Activated CD8-positive, alpha-beta memory T cell treated with anti-CD3 and anti-CD28 coated beads for 48 hours (primary cell): ENCODE results near the gene UBA52.
"Not testable (repeated sequence)": the region's sequence is repeated elsewhere in the genome, so short reads cannot be mapped to it uniquely, and the experiment has no call there.

ENCODE experiments used
- DNase-seq, 3 experiments: peaks; one replicate each; pipeline ENCODE4 v3.0.0-alpha.2; 2020; ENCODE audit warnings: low read depth in 2 of 3, low spot score in 2 of 3

The UBA52 gene

DNA sequence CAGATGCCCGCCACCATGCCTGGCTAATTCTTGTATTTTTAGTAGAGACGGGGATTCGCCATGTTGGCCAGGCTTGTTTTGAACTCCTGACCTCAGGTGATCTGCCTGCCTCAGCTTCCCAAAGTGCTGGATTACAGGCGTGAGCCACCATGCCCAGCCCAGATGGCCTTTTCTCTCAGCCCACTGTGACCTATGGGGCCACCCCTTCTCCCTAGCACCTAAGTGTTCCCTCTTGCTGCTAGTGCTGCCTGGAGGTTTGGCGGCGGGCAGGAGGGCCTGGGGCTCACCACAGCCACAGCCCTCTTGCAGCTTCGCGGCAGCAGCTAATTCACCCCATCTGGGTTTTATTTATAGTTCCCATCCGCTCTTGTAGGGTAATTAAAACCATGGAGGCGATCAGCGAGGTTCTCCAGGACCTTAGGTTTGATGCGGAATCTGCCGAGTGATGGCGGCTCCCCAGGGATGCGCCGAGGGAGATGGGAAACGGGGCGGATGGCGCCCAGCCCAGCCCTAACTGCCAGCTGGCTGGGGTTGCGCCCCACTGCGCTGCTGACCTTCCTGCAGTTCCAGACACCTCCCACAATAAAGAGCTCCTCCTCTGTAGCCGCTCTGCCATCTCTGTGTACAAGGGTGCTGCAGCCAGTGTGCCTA, 20.2 kb downstream of the UBA52 start:
- no peak for DNase-seq

DNA sequence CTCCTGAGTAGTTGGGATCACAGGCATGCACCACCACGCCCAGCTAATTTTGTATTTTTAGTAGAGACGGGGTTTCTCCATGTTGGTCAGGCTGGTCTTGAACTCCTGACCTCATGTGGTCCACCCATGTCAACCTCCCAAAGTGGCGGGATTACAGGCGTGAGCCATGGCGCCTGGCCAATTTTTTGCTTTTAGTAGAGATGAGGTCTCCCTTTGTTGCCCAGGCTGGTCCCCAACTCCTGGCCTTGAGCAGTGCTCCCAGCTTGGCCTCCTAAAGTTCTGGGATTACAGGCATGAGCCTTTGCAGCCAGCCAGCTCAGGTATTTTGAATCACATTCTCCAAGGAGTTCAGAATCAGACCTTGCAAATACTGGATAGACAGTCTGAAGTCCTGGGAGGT, 21.1 kb downstream of the UBA52 start:
- DNase-seq = not testable (repeated sequence)

DNA sequence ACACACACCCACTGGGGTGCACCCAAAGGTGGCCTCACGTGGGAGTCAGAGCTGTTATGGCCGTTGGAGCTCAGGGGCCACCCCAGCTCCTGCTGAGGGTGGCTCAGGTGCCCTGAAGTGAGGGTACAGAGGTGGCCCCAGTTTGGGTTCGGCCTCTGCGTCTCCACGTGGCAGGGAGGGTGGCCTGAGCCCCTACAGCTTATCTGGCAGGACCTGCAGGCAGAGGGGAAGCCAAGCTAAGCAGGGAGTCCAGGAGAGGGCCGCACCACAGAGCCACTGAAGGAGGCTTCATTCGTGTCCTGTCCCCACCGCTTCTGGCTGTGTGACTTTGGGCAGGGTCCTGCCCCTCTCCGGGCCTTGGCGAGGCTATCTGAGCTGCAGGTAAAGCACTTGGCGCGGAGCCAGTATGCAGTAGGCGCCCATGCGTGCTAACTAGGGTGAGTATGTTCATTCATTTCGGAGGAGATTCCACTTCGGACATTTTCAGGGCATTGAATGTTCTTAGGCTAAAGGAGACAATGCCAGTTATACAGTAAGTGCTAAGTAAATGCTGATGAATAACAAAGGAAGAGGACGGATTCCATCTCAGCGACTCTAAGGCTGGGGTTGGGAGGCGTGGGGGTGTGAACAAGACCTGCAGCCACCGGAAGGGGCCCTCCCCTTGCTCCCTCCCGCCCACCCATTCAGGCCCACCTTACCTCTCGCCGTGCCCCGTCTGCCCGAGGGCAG, 21.9 kb downstream of the UBA52 start:
- no peak for DNase-seq

DNA sequence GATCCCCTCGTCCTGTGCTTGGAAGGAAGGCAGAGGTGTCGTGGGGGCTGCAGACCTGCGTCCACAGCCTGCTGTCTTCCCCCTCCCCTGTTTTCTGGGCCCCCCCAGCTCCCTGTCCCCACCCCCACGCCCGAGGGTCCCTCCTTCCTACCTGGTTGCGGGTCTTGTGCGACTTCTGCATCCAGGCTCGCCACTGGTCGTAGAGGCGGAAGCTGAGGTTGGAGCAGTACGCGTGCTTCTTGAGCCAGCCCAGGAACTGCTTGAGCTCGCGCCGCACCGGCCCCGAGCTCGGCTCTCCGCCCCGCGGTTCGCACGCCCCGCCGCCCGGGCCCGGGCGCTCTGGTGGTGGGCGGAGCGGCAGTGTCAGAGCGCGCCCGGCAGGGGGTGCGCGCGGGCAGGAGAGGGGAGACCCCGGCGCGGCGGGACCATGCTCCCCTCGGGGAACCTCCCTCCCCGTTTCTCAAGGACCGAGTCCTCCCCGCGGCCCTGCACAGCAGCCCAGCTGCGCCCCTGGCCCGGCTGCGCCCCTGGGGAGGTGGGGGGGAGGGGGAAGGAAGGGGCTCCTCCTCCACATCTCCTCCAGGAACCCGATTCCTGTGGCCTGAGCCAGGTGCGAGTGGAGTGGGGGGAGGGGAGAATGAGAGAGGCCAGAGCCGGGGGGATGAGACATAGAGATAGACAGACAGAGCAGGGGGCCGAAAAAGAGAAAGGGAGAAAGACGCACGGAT, 22.6 kb downstream of the UBA52 start:
- DNase-seq = peak; percentile 52 to 74 (median 55)

DNA sequence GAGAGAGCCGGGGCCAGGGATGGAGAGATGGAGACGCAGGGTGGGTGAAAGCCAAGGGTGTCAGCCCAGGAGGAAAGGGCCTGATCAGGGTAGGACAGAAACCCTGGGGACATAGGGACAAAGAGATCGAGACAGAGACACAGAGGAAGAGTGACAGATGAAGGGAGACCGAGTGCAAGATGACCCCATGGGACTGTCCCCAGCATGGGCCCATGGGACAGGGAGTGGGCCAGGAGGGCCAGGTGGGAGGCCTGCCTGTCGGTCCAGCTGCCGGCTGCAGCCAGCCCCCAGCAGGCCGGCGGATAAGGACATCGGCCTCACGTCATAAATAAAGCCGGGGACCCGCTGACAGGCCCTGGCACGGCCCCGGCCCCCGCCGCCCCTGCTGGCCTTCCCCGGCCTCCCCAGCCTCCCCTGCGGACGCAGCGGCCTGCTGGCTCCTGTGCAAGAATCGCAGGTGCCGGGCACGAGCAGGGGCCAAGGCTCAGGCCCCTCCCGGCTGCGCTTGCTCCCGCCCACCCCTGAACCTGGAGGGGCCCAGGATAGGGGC, 23.2 kb downstream of the UBA52 start:
- DNase-seq = no peak

DNA sequence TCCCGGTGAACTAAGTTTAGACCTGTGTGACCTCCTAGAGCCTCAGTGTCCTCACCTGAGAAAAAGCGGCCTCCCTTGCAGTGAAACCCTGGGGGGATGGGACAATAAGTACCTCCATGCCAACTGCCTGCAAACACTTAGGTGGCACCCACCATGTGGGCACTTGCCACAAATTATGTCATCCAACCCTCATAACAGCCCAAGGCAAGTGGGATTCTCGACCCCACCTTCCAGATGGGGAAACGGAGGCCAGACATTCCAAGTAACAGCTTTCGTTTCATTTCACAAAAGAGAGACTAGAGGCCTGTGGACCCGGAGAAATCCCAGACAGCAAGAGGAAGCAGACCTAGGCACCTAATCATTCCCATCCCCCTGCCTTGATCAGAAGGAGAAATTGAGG, 23.8 kb downstream of the UBA52 start:
- DNase-seq = no peak

DNA sequence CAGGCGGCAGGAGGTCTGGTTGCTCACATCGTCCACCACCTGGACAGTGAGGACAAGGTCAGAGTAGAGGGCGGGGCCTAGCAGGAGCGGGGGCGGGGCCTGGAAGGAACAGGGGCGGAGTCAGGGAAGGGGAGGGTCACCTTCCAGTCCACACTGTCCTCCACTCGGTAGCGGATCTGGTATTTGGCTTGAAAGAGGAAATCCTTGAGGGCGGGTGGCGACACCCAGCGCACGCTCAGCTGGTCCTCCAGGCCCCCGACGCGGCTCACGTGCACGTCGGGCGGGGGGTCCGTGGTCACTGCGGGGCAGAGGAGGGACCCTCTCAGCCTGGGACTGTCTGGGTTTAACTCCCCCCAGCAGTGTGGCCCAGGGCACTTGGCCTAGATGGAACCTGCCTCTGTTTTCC, 25.1 kb downstream of the UBA52 start:
- no peak for DNase-seq

DNA sequence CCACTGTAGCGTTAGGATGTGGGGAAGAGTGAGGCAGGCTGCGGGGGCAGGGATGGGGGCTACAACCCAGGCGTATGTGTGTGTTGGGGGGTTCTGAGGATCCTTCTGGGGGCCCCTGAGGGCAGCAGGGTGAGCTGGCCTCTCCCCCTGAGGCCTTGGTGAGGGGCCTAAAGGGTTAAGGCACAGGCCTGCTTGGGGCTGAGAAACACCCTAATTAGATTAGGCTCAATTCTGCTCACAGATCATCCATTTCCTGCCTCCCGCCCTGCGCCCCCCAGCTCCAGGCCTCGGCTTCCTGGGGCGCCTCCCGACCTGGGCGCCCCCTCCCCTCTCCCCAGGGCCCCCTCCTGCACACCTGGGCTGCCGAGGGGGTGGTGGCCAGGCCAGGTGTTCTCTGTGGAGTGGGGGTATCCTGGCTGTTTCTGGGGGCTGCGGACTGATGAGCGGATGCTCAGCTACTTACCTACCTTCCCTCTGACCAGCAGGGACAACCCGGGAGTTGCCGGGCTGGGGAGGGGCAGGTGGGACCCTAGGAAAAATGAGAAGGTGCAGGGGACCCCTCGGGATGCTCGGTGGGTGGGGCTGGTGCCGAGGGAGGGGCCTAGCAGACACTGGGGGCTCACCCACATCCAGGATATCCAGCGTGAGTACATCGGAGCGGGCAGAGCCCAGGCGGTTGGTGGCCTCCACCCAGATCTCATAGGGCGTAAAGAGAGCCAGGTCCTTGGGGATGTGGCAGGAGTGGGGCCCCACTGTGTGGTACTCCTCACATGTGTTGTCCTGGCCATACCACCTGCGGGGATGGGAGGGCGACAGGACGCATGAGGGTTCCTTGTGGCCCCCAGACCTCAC, 26.4 kb downstream of the UBA52 start:
- DNase-seq = no peak

DNA sequence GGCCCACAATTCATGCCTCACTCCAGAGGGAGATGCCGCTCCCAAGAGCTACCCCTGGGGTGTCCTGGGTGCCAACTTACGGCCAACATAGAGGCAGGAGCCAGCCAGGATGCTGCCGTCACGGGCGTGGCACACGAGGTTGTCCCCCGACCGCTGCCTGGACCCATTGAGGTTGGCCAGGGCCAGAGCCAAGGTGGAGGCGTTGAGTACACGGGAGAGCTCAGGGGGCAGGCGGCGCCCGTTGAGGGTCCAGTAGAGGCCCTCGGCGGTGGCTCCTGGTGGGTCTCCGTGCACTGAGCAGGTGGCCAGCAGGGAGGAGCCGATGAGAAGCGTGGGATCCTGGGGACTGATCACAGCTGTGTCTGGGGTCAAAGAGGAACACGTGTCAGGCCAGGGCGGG, 27.8 kb downstream of the UBA52 start:
- no peak for DNase-seq

DNA sequence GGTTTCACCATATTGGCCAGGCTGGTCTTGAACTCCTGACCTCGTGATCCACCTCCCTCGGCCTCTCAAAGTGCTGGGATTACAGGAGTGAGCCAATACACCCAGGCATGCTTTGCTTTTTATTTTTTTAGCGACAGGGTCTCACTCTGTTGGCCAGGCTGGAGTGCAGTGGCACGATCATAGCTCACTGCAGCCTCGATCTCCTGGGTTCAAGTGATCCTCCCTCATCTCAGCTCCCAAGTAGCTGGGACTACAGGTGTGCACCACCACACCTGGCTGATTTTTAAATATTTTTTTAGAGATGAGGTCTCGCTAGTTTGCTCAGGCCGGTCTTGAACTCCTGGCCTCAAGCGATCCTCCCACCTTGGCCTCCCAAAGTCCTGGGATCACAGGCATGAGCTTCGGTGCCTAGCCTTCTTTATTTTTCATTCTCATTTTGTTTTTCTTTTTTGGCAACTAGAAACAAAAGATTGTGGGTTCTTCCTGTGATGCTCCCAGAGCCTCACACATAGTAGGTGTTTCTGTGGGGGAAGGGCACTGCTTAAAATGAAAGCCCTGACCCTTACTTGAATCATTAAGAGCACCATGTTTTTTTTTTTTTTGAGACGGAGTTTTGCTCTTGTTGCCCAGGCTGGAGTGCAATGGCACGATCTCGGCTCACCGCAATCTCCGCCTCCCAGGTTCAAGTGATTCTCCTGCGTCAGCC, 29.2 kb downstream of the UBA52 start:
- DNase-seq = not testable (repeated sequence)

DNA sequence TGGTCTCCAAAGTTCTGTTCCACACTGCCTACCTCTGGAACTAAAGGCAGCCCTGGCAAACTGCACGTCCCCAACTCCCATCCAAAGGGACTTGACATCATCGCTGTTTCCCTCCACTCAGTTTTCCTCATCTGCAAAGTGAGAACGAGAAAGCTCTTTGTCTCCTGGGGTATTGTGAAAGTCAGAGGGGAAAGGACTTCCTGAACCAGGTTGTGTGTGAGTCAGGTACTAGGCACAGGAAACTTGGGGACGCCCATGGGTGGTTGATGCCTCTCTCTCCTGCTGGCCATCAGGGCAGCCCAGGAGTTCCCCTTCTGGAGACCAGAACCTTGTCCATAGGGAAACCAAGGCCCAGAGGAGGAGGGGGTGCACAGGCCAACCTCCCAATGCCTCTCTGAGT, 30.2 kb downstream of the UBA52 start:
- no peak for DNase-seq

DNA sequence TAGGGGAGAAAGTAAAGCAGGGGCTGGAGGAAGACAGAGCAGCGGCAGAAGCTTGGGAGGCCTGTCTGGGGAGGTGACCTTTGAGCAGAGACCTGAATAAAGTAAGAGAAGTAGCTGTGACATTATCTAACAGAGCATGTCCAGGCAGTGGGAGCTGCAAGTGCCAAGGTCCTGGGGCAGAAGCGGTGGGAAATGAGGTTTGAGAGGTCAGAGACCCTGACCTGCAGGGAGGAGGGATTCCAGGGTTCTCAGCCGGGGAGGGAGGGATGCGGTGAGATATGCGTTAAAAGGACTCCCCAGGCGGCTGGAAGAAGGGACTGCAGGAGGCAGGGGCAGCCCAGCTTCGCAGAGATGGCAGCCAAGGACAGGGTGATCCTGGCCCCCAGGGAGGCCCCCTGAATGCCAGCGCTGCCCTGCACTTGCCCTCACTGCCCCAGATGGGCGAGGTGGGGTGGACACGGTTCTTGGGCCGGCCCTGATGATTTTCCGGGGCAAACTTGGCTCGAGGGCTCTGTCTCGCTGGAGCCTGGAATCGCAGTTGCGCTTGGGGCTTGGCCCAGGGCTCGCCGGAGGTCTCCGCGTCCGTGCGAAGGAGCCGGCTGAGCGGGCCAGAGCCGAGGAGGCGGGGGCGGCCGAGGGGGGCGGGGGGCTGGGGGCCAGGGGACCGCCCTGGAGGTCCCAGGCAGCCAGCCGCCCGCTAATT, 31.7 kb downstream of the UBA52 start:
- DNase-seq = no peak

DNA sequence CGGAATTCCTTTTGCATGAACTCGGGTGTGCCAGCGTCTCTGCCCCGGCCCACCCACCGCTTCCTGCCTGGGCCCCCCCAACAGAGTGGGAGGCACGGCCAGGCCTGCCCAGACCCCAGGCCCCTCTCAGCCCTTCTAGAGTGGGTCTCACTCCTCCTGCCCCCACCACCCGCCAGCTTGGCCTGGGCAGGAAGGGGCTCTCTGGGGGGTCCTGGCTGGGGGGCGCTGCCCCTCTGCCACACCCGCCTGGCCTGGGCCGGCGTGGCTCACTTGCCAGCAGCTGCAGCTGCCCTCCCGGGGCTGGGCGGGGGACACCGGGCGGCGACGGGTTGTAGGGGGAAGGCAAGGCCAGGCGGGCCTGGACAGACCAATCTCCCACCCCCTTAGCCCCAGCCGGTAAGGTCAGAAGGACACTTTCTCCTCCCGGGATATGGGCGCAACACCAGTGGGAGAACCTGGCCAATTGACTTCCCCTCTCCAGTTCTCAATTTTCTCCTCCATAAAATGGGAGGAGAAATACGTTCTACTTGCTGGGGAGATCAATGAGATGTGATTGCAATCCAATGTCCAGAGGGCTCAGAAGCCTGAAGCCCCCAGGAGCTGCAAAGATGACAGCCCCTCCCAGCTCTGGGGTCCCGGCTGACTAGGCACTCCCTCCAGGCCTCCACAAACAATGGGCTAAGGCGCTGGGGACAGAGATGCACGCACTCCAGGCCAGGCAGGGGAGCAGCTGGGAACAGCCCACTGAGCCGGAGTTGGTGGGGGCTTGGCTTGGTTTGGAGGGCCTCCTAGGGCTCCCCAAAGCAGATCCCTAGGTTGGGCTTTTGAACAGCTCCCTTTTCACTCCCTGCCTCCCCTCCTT, 32.5 kb downstream of the UBA52 start:
- DNase-seq = no peak

DNA sequence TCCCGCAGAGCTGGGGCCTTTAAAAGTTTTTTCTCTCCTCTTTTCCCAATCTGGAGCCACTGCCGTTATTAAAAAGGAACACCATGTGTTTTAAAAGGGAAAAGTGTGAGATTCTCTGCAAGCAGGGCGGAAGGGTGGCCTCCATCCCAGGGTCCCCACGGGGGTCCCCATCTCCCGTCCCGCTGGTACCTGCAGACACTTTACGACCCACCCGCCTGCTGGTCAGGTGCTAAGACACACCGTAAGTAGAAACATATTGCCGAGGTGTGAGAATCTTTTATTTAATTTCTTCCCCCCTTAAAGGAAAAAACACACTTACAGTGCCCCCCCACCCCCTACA, 33.1 kb downstream of the UBA52 start:
- DNase-seq = no peak

DNA sequence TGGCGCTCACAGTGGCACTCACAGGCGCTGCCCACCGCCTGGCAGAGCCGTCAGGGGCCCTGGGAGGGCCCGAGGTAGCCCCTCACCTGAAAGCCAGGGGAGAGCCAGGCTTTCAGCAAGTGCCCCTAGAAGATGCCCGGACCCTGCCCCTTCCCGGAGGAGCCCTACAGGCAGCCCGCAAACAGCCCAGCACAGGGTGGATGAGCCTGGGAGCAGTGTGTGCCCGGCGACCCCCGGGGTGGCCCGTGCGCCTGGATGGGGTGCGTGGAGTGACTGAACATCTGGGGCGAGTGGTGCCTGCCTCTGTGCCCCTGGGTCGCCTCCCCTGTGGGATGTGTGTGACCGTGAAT, 33.5 kb downstream of the UBA52 start:
- DNase-seq = no peak

DNA sequence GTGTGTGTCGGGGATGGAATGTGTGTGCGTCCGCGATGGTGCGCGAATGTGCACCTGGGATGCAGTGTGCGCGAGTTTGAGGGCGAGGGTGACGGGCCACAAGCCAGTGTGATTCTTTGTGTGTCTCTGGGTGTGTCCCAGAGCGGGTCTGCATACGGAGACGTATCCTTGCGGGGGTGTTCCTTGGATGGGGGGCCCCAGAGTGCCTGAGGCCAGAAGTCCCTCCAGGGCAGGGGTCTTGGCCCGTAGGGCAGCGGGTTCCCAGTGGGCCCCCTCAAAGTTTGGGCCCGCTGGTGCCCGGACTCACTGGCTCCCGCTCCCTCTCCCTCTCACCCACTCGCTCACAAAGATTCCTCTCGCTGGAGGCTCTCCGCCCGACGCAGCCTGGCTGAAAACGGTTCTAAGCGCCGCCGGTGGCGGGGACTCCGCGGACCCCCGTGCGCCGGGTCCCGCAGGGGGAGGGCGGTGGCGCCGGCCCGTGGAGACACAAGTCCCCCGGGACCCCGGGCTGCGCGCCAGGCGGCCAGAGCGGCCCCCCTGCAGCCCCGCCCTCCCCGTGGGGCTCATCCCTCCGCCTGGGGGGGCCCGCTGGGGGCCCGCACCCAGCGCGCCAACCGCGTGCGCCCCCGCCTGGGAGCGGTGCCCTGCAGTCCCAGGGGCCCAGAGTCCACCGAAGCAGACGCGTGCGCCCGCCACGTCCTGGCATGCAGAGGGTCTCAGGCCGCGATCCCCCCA, 34.1 kb downstream of the UBA52 start:
- DNase-seq = no peak

DNA sequence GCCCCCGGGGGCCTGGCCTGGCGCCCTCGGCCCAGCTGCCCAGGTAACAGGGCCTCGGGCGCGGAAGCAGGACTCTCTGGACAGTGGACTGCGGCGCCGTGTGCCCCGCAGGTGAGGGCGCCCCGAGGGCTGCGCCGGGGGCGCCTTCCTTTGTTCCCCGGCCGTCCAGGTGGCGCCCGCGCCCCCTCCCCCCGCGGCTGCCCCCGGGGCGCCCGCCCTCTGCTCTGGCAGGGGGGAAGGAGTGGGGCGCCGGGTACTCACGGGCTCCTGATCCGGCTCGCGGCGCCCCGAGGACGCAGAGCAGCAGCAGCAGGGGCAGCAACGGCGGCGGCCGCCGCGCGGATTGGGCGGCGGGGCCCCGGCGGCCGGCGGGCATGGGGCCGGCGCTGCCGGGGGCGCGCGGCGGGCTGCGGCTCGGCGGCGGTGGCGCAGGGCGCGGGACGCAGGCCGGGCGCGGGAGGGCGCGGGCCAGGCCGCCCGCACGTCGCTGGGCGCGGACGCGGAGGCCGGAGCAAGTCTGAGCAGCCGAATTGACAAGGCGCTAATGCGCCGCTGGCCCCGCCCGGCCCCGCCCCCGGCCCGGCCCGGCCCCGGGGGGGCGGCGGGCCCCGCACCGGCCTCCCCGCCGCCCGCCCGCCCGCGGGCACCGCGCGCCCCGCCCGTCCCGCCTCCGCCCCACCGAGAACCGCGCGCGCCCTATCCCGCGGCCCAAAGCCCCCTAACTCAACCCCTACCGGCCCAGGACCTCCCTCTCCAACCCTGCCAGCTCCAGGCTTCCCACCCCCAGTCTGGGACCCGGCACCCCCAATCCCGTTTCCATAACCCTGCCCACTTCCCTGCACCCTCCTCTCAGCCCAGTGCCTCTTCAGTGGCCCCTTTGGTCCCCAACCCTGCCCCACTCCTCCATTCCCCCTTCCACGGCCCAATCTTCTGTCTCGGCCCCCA, 34.9 kb downstream of the UBA52 start, which contains the start of gene CRLF1:
Gene CRLF1, minus strand, starts transcription at position 519 of the 945 bp plus-strand sequence. Its CDS starts 143 bp downstream, at position 376.
- no peak for DNase-seq
